Activated CD4-positive, alpha-beta T cell treated with anti-CD3 and anti-CD28 coated beads, Interleukin-2, Interleukin-4, amounts not matched to agents 100 ng/mL and 50 ng/mL, durations not matched to agents 16 hours and 8 hours (primary cell): Measurements from ENCODE around the gene FRS3.
"Not testable (repeated sequence)": the region's sequence is repeated elsewhere in the genome, so short reads cannot be mapped to it uniquely, and the experiment has no call there.

Experiments used
- DNase-seq: peaks from one replicate; pipeline ENCODE4 v3.0.0-alpha.2; 2020; ENCODE audit warnings: low spot score

FRS3 gene

GRCh38 chr6:41779788-41780550 is at the start of gene FRS3:
FRS3 (minus strand) TSS chr6:41779900; CDS start chr6:41776987, 2,913 bp downstream.
- peak; percentile 99 for DNase-seq

- no peak for DNase-seq
Measured at GRCh38 chr6:41826343-41827022, 46.8 kb upstream of the FRS3 start.

- DNase-seq: no peak
Measured at GRCh38 chr6:41824571-41825569, 45.2 kb upstream of the FRS3 start.

GRCh38 chr6:41823178-41823577 is 43.5 kb upstream of the FRS3 start:
- DNase-seq: no peak

GRCh38 chr6:41822021-41822420 is 42.3 kb upstream of the FRS3 start:
- no peak for DNase-seq

- no peak for DNase-seq
Measured at GRCh38 chr6:41821266-41821665, 41.6 kb upstream of the FRS3 start.

- DNase-seq: no peak
Measured at GRCh38 chr6:41818271-41819054, 38.8 kb upstream of the FRS3 start.

GRCh38 chr6:41815587-41815986 is 35.9 kb upstream of the FRS3 start:
- DNase-seq: no peak

GRCh38 chr6:41814629-41815028 is 34.9 kb upstream of the FRS3 start:
- DNase-seq: no peak

- no peak for DNase-seq
Measured at GRCh38 chr6:41813956-41814355, 34.3 kb upstream of the FRS3 start.

GRCh38 chr6:41813469-41813868 is 33.8 kb upstream of the FRS3 start:
- no peak for DNase-seq

- DNase-seq: not testable (repeated sequence)
Measured at GRCh38 chr6:41811946-41812345, 32.2 kb upstream of the FRS3 start.

- no peak for DNase-seq
Measured at GRCh38 chr6:41811095-41811494, 31.4 kb upstream of the FRS3 start.

- DNase-seq: no peak
Measured at GRCh38 chr6:41805830-41806774, 26.4 kb upstream of the FRS3 start.

- DNase-seq: no peak
Measured at GRCh38 chr6:41801380-41801779, 21.7 kb upstream of the FRS3 start.

- DNase-seq: no peak
Measured at GRCh38 chr6:41799559-41799911, 19.8 kb upstream of the FRS3 start.

- DNase-seq: no peak
Measured at GRCh38 chr6:41798901-41799558, 19.3 kb upstream of the FRS3 start.

- DNase-seq: no peak
Measured at GRCh38 chr6:41796474-41796873, 16.8 kb upstream of the FRS3 start.

GRCh38 chr6:41791984-41792383 is 12.3 kb upstream of the FRS3 start:
- DNase-seq: no peak

- no peak for DNase-seq
Measured at GRCh38 chr6:41791305-41791704, 11.6 kb upstream of the FRS3 start.
